ENCODE measurements around the gene MAGEB4.

Gene MAGEB4

DNA sequence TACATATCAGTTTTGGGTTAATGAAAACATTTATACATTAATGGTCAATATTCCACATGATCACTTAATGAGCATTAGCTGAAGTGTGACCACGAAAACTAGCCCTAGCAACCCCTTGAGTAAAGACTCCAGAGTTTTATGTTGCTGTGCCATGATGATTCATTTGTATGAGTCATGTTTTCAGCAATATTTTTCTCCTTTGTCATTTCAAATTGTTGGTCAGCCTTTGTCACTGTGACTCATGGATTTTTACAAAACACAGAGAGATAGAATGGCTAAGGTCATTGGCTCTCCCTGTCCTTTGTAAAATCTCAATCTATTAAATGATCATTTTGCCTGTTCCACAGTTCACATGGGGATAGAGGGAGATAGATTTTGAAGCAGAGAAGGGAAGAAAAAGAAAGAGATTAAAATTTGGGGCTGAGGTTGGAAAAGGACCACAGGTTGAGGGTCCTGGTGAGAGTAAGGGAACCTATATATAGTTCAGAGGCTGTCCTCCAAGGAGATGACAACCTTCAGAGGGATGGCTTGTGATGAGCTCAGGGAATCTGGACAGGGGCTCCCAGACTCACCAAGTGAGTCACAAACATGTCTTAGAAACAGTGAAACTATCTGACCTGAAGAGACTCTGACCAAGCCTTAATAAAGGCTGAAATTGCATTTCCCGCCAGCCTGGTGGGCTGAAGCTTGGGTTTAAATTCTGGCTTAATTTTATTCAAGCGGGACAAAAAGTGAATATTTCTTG lies 41.8 kb downstream of the MAGEB4 start:
- DNase-seq (ENCODE audit: low spot score) = no peak

All from putamen (tissue), 1 donor.